Measurements from ENCODE around the gene POC5. TPM values are rescaled to one million over a fixed set of nuclear protein-coding genes. Genes with fewer than 3 reads are reported as not detected.

Gene POC5, protein sequence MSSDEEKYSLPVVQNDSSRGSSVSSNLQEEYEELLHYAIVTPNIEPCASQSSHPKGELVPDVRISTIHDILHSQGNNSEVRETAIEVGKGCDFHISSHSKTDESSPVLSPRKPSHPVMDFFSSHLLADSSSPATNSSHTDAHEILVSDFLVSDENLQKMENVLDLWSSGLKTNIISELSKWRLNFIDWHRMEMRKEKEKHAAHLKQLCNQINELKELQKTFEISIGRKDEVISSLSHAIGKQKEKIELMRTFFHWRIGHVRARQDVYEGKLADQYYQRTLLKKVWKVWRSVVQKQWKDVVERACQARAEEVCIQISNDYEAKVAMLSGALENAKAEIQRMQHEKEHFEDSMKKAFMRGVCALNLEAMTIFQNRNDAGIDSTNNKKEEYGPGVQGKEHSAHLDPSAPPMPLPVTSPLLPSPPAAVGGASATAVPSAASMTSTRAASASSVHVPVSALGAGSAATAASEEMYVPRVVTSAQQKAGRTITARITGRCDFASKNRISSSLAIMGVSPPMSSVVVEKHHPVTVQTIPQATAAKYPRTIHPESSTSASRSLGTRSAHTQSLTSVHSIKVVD
- 4.2 TPM for total RNA-seq

DNA sequence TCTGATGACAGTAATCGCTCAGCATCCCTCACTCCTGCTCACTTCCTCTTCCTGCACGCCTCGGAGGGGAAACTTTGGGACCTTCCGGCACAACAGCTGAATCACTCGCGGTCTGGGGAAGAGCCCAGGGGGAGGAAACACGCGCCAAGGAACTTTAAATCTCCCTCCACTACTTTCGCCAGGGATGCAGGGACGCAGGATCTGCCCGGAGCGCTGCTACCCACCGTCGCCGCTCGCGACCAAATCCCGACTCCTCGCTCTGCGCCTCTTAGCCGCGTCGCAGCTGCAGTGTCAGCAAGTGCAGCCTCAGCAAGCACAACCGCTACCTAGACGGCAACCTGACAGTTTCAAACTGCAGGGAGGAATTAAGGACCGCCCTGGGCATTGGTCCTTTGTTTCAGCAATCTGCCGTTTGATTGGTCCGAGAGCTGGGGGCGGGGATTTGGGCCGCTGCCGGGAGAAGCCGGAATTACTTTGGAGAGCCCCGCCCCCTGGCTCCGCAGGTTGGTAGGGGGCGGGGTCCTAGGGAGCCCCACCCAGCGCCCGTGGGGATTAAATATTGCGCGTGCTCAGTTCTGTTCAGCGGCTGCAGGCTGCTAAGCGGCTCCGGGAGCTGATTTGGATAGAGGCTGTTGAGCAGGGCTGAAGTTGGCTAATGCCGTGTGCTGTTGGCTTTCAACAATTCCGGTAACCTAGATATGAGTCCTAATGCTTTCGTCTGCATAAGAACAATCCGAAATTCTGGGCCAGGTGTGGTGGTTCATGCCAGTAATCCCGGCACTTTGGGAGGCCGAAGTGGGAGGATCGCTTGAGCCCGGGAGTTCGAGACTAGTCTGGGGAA lies at the start of gene POC5:
TSS of gene POC5 (minus strand) at position 356 of the 841 bp plus-strand sequence. CDS start 4,500 bp downstream, outside the sequence.
- Histone ChIP-seq H3K4me3 (ENCODE audit: low read length in 3 of 3) (peak within 1 kb of the TSS; percentile 93 to 99 (median 98)), H3K27ac (ENCODE audit: low read depth, low read length) (peak within 1 kb of the TSS; percentile 72), H3K9ac (ENCODE audit: low read depth in 1 of 3, low read length in 3 of 3) (peak within 1 kb of the TSS; percentile 75 to 93 (median 84)), H3K36me3 (ENCODE audit: control insufficient read depth in 3 of 3, insufficient read depth in 3 of 3, low read length in 3 of 3) (peaks cover 0 to 4% (median 2%) of the 10 kb centered on the region in 3 donors), H3K9me3 (ENCODE audit: control insufficient read depth in 3 of 3, low read length in 3 of 3) (no peaks in the 10 kb centered on the region), H3K27me3 (ENCODE audit: control insufficient read depth in 3 of 3, insufficient read depth in 3 of 3, low read length in 3 of 3) (no peaks in the 10 kb centered on the region), H3K4me1 (ENCODE audit: control insufficient read depth in 3 of 3, insufficient read depth in 3 of 3, low read length in 3 of 3) (peaks cover 4 to 13% (median 5%) of the 10 kb centered on the region in 3 donors)

DNA sequence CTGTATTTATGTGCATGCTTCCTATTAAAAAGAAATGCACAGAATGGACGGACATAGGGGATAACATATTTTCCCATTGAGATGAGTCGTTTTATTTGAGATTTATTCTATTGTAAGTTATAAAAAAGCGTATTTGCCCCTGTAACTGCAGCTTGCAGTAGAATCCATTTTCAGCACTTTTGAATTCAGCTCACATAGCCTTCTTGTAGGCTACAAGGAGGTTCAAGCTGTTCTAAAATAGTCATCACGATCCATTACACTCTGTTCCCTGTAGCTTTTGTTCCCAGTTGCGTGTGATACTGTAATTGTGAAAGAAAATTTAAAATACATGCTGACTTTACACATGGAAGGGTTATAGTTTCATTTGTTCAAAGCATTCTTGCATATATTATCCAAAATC lies 40.9 kb upstream of the POC5 start:
- Histone ChIP-seq H3K36me3 (ENCODE audit: control insufficient read depth in 3 of 3, insufficient read depth in 3 of 3, low read length in 3 of 3) (no peaks in the 10 kb centered on the region), H3K27me3 (ENCODE audit: control insufficient read depth in 3 of 3, insufficient read depth in 3 of 3, low read length in 3 of 3) (peaks cover 0 to 2% (median 0%) of the 10 kb centered on the region in 3 donors), H3K9me3 (ENCODE audit: control insufficient read depth in 3 of 3, low read length in 3 of 3) (no peaks in the 10 kb centered on the region), H3K27ac (ENCODE audit: low read depth, low read length) (no peak overlapping the region), H3K4me1 (ENCODE audit: control insufficient read depth in 3 of 3, insufficient read depth in 3 of 3, low read length in 3 of 3) (no peaks in the 10 kb centered on the region), H3K9ac (ENCODE audit: low read depth in 1 of 3, low read length in 3 of 3) (no peak overlapping the region), H3K4me3 (ENCODE audit: low read length in 3 of 3) (no peak overlapping the region)

DNA sequence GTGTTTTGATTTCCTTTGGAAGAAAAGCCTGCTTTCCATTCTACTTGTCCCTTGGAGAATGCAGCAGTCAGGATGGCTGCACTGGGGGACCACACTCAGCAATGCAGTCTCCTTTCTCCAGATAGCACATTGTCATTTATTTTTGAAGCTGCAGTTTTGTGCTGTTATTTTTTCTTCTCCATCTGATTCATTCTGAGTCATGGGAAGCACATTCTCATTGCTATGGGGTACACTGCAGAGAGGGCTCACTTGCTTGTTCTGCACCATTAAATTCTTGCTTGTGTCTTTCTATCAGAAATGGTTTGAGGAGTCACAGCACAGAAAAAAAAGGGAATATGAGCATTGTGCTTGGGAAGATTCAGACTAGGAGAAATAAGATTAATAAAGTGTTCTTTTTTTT lies 39.7 kb upstream of the POC5 start:
- no peak overlapping the region for H3K4me3 ChIP-seq (ENCODE audit: low read length in 3 of 3)

DNA sequence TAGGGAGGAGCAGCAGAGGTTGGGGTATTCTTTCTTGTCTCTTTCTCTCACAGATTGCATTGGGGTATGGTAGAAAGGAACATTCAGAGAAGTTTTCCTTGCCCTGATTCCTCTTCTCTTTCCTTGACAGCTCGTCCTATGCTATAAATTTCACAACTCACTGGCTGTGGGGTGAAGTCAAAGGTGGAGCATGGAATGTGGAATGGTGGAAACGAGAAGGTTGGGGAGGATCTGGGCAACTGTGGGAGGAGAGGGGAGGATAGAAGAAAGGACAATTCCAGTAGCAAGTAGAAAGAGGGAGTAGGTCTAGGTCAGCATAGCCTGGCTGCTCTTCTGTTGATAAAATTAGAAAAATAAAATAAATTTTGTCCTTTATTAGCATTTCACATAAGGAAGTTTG lies 39.0 kb upstream of the POC5 start:
- no peak overlapping the region for H3K27ac ChIP-seq (ENCODE audit: low read depth, low read length)
- no peaks in the 10 kb centered on the region for H3K4me1 ChIP-seq (ENCODE audit: control insufficient read depth in 3 of 3, insufficient read depth in 3 of 3, low read length in 3 of 3)
- no peak overlapping the region for H3K4me3 ChIP-seq (ENCODE audit: low read length in 3 of 3)
- H3K27me3 ChIP-seq (ENCODE audit: control insufficient read depth in 3 of 3, insufficient read depth in 3 of 3, low read length in 3 of 3): peaks cover 0 to 2% (median 0%) of the 10 kb centered on the region in 3 donors
- H3K9me3 ChIP-seq (ENCODE audit: control insufficient read depth in 3 of 3, low read length in 3 of 3): no peaks in the 10 kb centered on the region
- no peaks in the 10 kb centered on the region for H3K36me3 ChIP-seq (ENCODE audit: control insufficient read depth in 3 of 3, insufficient read depth in 3 of 3, low read length in 3 of 3)
- no peak overlapping the region for H3K9ac ChIP-seq (ENCODE audit: low read depth in 1 of 3, low read length in 3 of 3)

More for the DNA sequence above, 39.7 kb upstream of the POC5 start:
- Histone ChIP-seq H3K27me3 (ENCODE audit: control insufficient read depth in 3 of 3, insufficient read depth in 3 of 3, low read length in 3 of 3) (peaks cover 0 to 2% (median 0%) of the 10 kb centered on the region in 3 donors), H3K9me3 (ENCODE audit: control insufficient read depth in 3 of 3, low read length in 3 of 3) (no peaks in the 10 kb centered on the region), H3K9ac (ENCODE audit: low read depth in 1 of 3, low read length in 3 of 3) (no peak overlapping the region), H3K36me3 (ENCODE audit: control insufficient read depth in 3 of 3, insufficient read depth in 3 of 3, low read length in 3 of 3) (no peaks in the 10 kb centered on the region), H3K27ac (ENCODE audit: low read depth, low read length) (no peak overlapping the region), H3K4me1 (ENCODE audit: control insufficient read depth in 3 of 3, insufficient read depth in 3 of 3, low read length in 3 of 3) (no peaks in the 10 kb centered on the region)

DNA sequence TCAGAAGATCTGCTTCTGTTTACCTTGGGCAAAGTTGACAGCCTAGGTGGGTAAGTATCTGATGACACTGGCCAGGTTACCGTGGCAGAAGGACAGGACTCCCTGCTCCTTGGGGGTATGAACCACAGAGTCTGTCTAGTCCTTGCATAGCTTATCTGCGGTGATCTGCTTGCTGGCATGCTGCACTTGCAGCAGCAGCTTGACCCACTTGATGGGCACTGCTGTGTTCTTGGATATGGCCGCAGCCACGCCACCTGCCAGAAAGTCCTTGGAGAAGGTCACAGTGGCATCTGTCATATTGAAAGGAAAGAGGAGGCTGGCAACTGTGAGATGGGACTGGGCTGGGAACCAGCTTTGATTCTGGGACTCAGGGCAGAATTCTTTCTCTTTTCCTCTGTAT lies 35.9 kb upstream of the POC5 start:
- Histone ChIP-seq H3K9me3 (ENCODE audit: control insufficient read depth in 3 of 3, low read length in 3 of 3) (no peaks in the 10 kb centered on the region), H3K4me3 (ENCODE audit: low read length in 3 of 3) (no peak overlapping the region), H3K4me1 (ENCODE audit: control insufficient read depth in 3 of 3, insufficient read depth in 3 of 3, low read length in 3 of 3) (no peaks in the 10 kb centered on the region), H3K27me3 (ENCODE audit: control insufficient read depth in 3 of 3, insufficient read depth in 3 of 3, low read length in 3 of 3) (peaks cover 0 to 2% (median 0%) of the 10 kb centered on the region in 3 donors), H3K27ac (ENCODE audit: low read depth, low read length) (no peak overlapping the region), H3K9ac (ENCODE audit: low read depth in 1 of 3, low read length in 3 of 3) (no peak overlapping the region), H3K36me3 (ENCODE audit: control insufficient read depth in 3 of 3, insufficient read depth in 3 of 3, low read length in 3 of 3) (no peaks in the 10 kb centered on the region)

DNA sequence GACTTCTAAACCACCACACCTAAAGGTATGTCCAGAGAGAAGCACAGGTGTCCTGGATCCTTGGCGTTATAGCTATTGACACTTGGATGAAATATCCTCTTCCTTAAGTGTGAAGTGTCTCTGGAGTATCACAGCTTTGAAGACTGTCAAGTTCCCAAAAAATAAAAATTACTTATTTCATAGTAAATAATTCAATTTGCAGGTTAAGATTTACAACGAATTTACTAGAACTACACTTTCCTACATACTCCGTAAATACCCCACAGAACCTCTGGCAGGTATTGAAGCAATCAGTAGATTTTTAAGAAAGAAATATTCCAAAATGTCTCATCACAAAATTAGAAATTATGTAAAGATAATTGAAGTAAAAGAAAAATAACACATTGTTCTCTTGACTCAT lies 27.1 kb upstream of the POC5 start:
- no peaks in the 10 kb centered on the region for H3K9me3 ChIP-seq (ENCODE audit: control insufficient read depth in 3 of 3, low read length in 3 of 3)
- no peak overlapping the region for H3K4me3 ChIP-seq (ENCODE audit: low read length in 3 of 3)
- H3K27me3 ChIP-seq (ENCODE audit: control insufficient read depth in 3 of 3, insufficient read depth in 3 of 3, low read length in 3 of 3): no peaks in the 10 kb centered on the region
- H3K36me3 ChIP-seq (ENCODE audit: control insufficient read depth in 3 of 3, insufficient read depth in 3 of 3, low read length in 3 of 3): no peaks in the 10 kb centered on the region
- no peak overlapping the region for H3K27ac ChIP-seq (ENCODE audit: low read depth, low read length)
- no peaks in the 10 kb centered on the region for H3K4me1 ChIP-seq (ENCODE audit: control insufficient read depth in 3 of 3, insufficient read depth in 3 of 3, low read length in 3 of 3)
- H3K9ac ChIP-seq (ENCODE audit: low read depth in 1 of 3, low read length in 3 of 3): no peak overlapping the region

DNA sequence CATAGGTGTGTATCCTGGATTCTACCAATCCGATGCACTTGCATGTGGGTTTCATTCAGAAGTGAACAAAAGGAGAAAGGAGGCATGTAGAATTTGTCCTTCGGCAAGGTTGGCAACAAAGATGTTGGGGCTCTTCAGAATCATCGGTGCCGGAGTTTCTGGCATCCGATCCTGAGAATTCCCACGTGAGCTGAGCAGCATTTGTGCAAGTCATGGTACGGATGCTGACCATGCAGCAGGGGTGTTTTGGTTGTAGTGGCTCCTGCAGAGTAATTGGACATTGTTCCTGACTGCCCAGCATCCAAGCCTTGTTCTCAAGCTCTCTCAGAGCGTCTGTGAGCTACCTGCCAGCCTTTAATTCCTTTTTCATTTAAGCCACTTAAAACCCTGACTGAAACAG lies 19.0 kb upstream of the POC5 start:
- H3K4me1 ChIP-seq (ENCODE audit: control insufficient read depth in 3 of 3, insufficient read depth in 3 of 3, low read length in 3 of 3): no peaks in the 10 kb centered on the region
- no peaks in the 10 kb centered on the region for H3K27me3 ChIP-seq (ENCODE audit: control insufficient read depth in 3 of 3, insufficient read depth in 3 of 3, low read length in 3 of 3)
- no peaks in the 10 kb centered on the region for H3K36me3 ChIP-seq (ENCODE audit: control insufficient read depth in 3 of 3, insufficient read depth in 3 of 3, low read length in 3 of 3)
- H3K9ac ChIP-seq (ENCODE audit: low read depth in 1 of 3, low read length in 3 of 3): no peak overlapping the region
- no peak overlapping the region for H3K27ac ChIP-seq (ENCODE audit: low read depth, low read length)
- H3K4me3 ChIP-seq (ENCODE audit: low read length in 3 of 3): no peak overlapping the region
- H3K9me3 ChIP-seq (ENCODE audit: control insufficient read depth in 3 of 3, low read length in 3 of 3): no peaks in the 10 kb centered on the region

DNA sequence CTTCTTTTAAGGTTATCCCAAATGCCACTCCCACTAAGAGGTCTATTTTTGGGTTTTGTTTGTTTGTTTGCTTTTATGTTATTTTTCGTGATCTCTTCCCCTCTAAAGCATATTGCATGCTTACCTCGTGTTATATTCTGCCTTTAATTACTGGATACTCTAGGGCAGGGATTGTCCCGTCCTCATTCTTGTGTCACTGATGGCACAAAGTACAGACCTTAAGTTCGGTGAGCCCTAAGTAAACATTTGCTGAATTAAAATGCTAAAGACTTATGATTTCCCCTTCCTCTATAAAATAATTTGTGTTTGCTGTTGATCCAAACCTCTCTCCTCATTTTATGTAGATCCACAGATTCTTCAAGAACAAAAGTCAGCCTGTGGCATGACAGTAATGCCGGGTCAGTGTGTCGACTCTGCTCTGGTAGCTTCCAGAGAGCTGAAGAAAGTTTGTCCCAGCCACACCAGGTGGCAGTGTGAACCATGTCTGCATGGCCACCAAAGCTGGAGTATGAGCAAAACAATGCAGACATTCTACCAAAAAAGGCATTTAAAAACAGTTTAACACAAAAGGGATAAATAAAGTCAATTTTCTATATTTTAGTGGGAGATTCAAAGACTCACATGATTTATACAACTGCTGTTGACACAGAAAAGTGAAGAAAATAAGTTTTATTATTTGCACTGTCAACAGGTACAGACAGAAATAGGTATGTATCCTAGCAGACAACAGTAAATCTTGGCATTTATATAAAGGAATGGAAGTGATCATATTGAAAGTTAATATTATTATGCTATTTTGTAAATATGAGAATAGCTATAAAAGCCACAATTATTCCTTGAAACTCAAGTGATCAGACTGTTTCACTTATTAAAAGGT lies 17.9 kb upstream of the POC5 start:
- H3K9me3 ChIP-seq (ENCODE audit: control insufficient read depth in 3 of 3, low read length in 3 of 3): no peaks in the 10 kb centered on the region
- H3K27me3 ChIP-seq (ENCODE audit: control insufficient read depth in 3 of 3, insufficient read depth in 3 of 3, low read length in 3 of 3): no peaks in the 10 kb centered on the region
- H3K4me1 ChIP-seq (ENCODE audit: control insufficient read depth in 3 of 3, insufficient read depth in 3 of 3, low read length in 3 of 3): no peaks in the 10 kb centered on the region
- H3K9ac ChIP-seq (ENCODE audit: low read depth in 1 of 3, low read length in 3 of 3): no peak overlapping the region
- no peak overlapping the region for H3K27ac ChIP-seq (ENCODE audit: low read depth, low read length)
- no peak overlapping the region for H3K4me3 ChIP-seq (ENCODE audit: low read length in 3 of 3)
- no peaks in the 10 kb centered on the region for H3K36me3 ChIP-seq (ENCODE audit: control insufficient read depth in 3 of 3, insufficient read depth in 3 of 3, low read length in 3 of 3)

DNA sequence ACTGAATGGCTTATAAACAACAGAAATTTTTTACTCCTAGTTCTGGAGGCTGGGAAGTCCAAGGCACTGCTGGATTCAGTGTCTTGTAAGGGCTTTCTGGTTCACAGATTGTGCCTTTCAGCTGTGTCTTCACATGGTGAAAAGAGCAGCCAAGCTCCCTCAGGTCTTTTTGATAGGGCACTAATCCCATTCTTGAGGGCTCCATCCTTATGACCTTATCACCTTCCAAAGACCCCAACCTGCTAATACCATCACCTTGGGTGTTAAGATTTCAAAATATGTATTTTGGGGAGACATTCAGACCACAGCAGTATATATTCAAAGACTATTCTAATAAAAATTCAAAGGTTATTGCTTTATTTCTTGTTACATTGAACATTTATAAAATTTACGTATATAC lies 16.5 kb upstream of the POC5 start:
- Histone ChIP-seq H3K36me3 (ENCODE audit: control insufficient read depth in 3 of 3, insufficient read depth in 3 of 3, low read length in 3 of 3) (no peaks in the 10 kb centered on the region), H3K9ac (ENCODE audit: low read depth in 1 of 3, low read length in 3 of 3) (no peak overlapping the region), H3K4me3 (ENCODE audit: low read length in 3 of 3) (no peak overlapping the region), H3K9me3 (ENCODE audit: control insufficient read depth in 3 of 3, low read length in 3 of 3) (no peaks in the 10 kb centered on the region), H3K4me1 (ENCODE audit: control insufficient read depth in 3 of 3, insufficient read depth in 3 of 3, low read length in 3 of 3) (no peaks in the 10 kb centered on the region), H3K27ac (ENCODE audit: low read depth, low read length) (no peak overlapping the region), H3K27me3 (ENCODE audit: control insufficient read depth in 3 of 3, insufficient read depth in 3 of 3, low read length in 3 of 3) (no peaks in the 10 kb centered on the region)
